Activated CD4-positive, alpha-beta T cell treated with anti-CD3 and anti-CD28 coated beads for 1 hour (primary cell): ENCODE results near the gene PRELP.
"Not testable (repeated sequence)": the region's sequence is repeated elsewhere in the genome, so short reads cannot be mapped to it uniquely, and the experiment has no call there.

Experiments used
- DNase-seq: peaks from one replicate; pipeline ENCODE4 v3.0.0-alpha.2; 2020

Gene PRELP

GRCh38 chr1:203454986-203455471, 20.6 kb upstream of the PRELP start:
- no peak for DNase-seq

GRCh38 chr1:203455706-203456105, 19.9 kb upstream of the PRELP start:
- DNase-seq = no peak

- DNase-seq = no peak
Measured at GRCh38 chr1:203456577-203456976, 19.0 kb upstream of the PRELP start.

- no peak for DNase-seq
Measured at GRCh38 chr1:203458078-203458477, 17.5 kb upstream of the PRELP start.

- no peak for DNase-seq
Measured at GRCh38 chr1:203459671-203460201, 15.9 kb upstream of the PRELP start.

GRCh38 chr1:203461717-203462116, 13.9 kb upstream of the PRELP start:
- DNase-seq = no peak

- DNase-seq = no peak
Measured at GRCh38 chr1:203462143-203462542, 13.5 kb upstream of the PRELP start.

GRCh38 chr1:203462878-203463277, 12.7 kb upstream of the PRELP start:
- no peak for DNase-seq

GRCh38 chr1:203463469-203464062, 12.0 kb upstream of the PRELP start:
- no peak for DNase-seq

- no peak for DNase-seq
Measured at GRCh38 chr1:203464226-203464625, 11.4 kb upstream of the PRELP start.

- no peak for DNase-seq
Measured at GRCh38 chr1:203464743-203465142, 10.9 kb upstream of the PRELP start.

- no peak for DNase-seq
Measured at GRCh38 chr1:203465146-203465798, 10.3 kb upstream of the PRELP start.

GRCh38 chr1:203465948-203466347, 9.7 kb upstream of the PRELP start:
- no peak for DNase-seq

GRCh38 chr1:203466906-203467549, 8.6 kb upstream of the PRELP start:
- not testable (repeated sequence) for DNase-seq

- DNase-seq = no peak
Measured at GRCh38 chr1:203467550-203467921, 8.1 kb upstream of the PRELP start.

GRCh38 chr1:203468326-203468725, 7.3 kb upstream of the PRELP start:
- no peak for DNase-seq

- DNase-seq = no peak
Measured at GRCh38 chr1:203470240-203470639, 5.4 kb upstream of the PRELP start.

- no peak for DNase-seq
Measured at GRCh38 chr1:203471841-203472240, 3.8 kb upstream of the PRELP start.

- DNase-seq = no peak
Measured at GRCh38 chr1:203473281-203473680, 2.3 kb upstream of the PRELP start.

- no peak for DNase-seq
Measured at GRCh38 chr1:203473781-203474305, 1.8 kb upstream of the PRELP start.

GRCh38 chr1:203476216-203476814, 709 bp downstream of the PRELP start:
- DNase-seq = no peak

GRCh38 chr1:203477748-203478147, 2.1 kb downstream of the PRELP start:
- DNase-seq = no peak

- no peak for DNase-seq
Measured at GRCh38 chr1:203478231-203478630, 2.6 kb downstream of the PRELP start.
